NT2/D1 (cell line): ENCODE measurements around the gene RRAS.

Source experiments
- SUZ12 ChIP-seq: IDR thresholded peaks from 2 replicates; pipeline ENCODE4 v1.6.1; 2011; ENCODE audit not compliant: insufficient read length, insufficient read depth; ENCODE audit errors: extremely low read depth
- YY1 ChIP-seq: IDR thresholded peaks from 2 replicates; pipeline ENCODE4 v1.6.1; 2011; ENCODE audit not compliant: insufficient read length, insufficient read depth

DNA sequence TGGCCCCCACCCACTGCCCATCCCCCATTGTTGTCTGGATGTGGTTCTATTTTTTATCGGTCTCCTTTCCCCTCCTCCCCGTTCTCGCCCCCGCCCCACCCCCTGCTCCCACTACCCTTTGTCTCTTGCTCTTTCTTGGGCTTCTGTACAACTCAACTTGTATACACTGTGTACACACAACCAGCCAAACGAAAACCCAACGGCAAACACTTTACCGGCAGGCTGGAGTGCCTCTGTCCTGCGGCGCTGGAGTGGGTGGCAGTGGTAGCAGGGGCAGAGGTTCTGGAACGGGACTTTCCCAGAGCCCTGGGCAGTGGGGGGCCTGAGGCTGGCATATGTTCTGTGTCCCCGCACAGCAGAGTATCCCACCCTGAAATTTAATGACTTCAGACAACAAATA is 13.7 kb downstream of the RRAS start:
- TF ChIP-seq YY1 = no peak
- no peak for TF ChIP-seq SUZ12
